HG03342 (cell line): Measurements from ENCODE around the gene IKZF1.
A peak's percentile ranks its signal among the peaks of the same experiment; 100 is the strongest.

ENCODE experiments used
- ATAC-seq: cut with Tn5 transposase; IDR thresholded peaks from one replicate; pipeline ENCODE4 v1.9.1; 2021; ENCODE audit warnings: mild to moderate bottlenecking, moderate library complexity; ENCODE audit not compliant: unreplicated experiment

Gene IKZF1

GRCh38 chr7:50369143-50370026 is 64.9 kb downstream of the IKZF1 start:
- no peak for ATAC-seq

- no peak for ATAC-seq
These were observed 66.4 kb downstream of the IKZF1 start for GRCh38 chr7:50370884-50371283.

GRCh38 chr7:50371551-50372021 is 67.1 kb downstream of the IKZF1 start:
- ATAC-seq = no peak

- no peak for ATAC-seq
These were observed 68.4 kb downstream of the IKZF1 start for GRCh38 chr7:50372923-50373322.

- ATAC-seq = no peak
These were observed 71.7 kb downstream of the IKZF1 start for GRCh38 chr7:50376056-50376820.

- no peak for ATAC-seq
These were observed 72.8 kb downstream of the IKZF1 start for GRCh38 chr7:50377356-50377755.

GRCh38 chr7:50379082-50379481 is 74.6 kb downstream of the IKZF1 start:
- ATAC-seq = no peak

- ATAC-seq = no peak
These were observed 75.0 kb downstream of the IKZF1 start for GRCh38 chr7:50379539-50379938.

GRCh38 chr7:50382455-50382854 is 77.9 kb downstream of the IKZF1 start:
- no peak for ATAC-seq

GRCh38 chr7:50387351-50387750 is 82.8 kb downstream of the IKZF1 start:
- no peak for ATAC-seq

- no peak for ATAC-seq
These were observed 85.4 kb downstream of the IKZF1 start for GRCh38 chr7:50389961-50390360.

- ATAC-seq = no peak
These were observed 86.9 kb downstream of the IKZF1 start for GRCh38 chr7:50391386-50391785.

GRCh38 chr7:50393076-50393475 is 88.6 kb downstream of the IKZF1 start:
- no peak for ATAC-seq

GRCh38 chr7:50393547-50394252 is 89.2 kb downstream of the IKZF1 start:
- ATAC-seq = no peak

- ATAC-seq = no peak
These were observed 89.8 kb downstream of the IKZF1 start for GRCh38 chr7:50394315-50394714.

GRCh38 chr7:50396856-50397255 is 92.3 kb downstream of the IKZF1 start:
- ATAC-seq = no peak

- peak; percentile 63 for ATAC-seq
These were observed 92.9 kb downstream of the IKZF1 start for GRCh38 chr7:50397320-50397970.

- ATAC-seq = no peak
These were observed 93.4 kb downstream of the IKZF1 start for GRCh38 chr7:50397971-50398324.

GRCh38 chr7:50399206-50399605 is 94.7 kb downstream of the IKZF1 start:
- no peak for ATAC-seq

- no peak for ATAC-seq
These were observed 95.1 kb downstream of the IKZF1 start for GRCh38 chr7:50399635-50400034.

- no peak for ATAC-seq
These were observed 95.6 kb downstream of the IKZF1 start for GRCh38 chr7:50400114-50400513.
